Stimulated activated CD8-positive, alpha-beta memory T cell treated with anti-CD3 and anti-CD28 coated beads, Interleukin-12 subunit alpha, Interleukin-12 subunit beta, amount 100 ng/mL, for 4 hours (primary cell): ENCODE measurements around the gene BRME1.
"Not testable (repeated sequence)": the region's sequence is repeated elsewhere in the genome, so short reads cannot be mapped to it uniquely, and the experiment has no call there.

Experiments
- DNase-seq: peaks from one replicate; pipeline ENCODE4 v3.0.0-alpha.2; 2020; ENCODE audit warnings: low read depth

BRME1 gene

GRCh38 chr19:13926715-13927114 lies 20.8 kb upstream of the BRME1 start:
- DNase-seq = no peak

DNA sequence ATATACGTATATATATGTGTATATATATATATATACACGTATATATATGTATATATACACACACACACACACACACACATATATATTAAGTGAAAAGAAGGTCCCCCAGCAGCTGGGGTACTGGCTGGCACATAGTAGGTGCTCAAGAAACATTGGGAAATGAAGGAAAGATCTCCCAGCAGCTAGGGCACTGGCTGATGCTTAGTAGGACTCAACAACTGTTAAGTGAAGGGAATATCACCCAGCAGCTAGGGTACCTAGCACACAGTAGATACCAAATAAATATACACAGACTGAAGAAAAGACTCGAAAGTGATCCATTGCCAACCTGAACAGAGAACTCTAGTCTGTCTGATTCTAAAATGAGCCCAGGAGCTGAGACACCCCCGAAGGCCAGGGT lies 20.1 kb upstream of the BRME1 start:
- no peak for DNase-seq

GRCh38 chr19:13923194-13923987 lies 17.5 kb upstream of the BRME1 start:
- DNase-seq = no peak

- DNase-seq = not testable (repeated sequence)
Observed at GRCh38 chr19:13922118-13922517, 16.2 kb upstream of the BRME1 start.

DNA sequence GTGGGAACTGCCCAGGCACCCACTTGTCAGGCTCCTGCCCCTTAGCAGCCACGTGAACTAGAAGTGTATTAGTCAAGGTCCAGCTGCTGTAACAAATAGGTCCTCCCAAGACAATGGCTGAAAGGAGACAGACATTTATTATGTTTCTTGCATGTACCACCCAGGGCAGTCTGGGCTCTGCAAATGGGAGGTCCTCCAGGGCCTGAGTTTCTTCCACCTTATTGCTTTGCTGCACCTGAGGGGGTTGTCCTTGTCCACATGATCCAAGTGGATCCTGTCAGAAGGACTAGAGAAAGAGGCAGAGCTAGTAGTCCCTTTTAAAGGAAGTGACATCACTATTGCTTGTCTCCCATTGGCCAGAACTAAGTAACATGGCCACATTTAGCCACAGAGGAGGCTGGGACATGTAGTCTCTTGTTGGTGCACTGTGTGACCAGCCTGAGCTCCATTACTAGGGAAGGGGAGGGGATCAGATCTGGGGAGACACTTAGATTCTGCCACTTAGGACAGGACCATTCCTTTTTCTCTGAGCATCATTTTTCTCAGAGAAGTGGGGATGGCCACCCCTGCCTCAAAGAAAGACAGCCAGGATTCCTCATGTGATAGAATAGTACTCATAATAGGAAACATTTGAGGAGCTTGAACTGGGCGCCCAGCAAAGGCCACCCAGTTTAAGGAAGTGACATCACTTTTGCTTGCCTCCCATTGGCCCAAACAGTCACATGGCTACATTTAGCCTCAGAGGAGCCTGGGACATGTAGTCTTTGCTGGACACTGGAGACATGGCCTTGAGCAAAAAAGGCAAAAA lies 15.2 kb upstream of the BRME1 start:
- DNase-seq = no peak

- DNase-seq = no peak
Observed at GRCh38 chr19:13920524-13920923, 14.6 kb upstream of the BRME1 start.

DNA sequence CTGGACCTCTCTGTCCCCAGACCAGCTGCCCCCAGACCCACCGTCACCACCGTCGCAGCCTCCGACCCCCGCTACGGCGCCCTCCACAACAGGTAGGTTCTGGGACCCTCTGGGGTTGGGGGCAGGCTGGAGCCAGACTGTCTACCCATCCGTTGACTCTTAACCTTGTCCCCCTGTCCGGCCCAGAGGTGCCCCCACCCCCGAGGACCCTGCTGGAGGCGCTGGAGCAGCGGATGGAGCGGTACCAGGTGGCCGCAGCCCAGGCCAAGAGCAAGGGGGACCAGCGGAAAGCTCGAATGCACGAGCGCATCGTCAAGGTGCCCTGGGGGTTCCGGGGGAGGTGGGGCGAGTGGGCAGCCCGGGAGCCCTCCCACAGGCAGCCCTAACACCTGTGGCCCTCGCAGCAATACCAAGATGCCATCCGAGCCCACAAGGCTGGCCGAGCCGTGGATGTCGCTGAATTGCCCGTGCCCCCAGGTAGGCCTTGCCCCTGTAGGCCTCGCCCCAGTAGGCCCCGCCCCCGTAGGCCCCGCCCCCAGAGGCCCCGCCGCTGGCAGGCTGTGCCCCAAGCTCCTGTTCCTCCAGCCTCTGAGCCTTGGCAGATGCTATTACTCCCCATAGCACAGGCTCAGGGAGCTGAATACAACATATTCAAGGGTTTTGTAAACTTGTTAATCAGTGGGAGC lies 13.0 kb upstream of the BRME1 start:
- no peak for DNase-seq

- DNase-seq = no peak
Observed at GRCh38 chr19:13917888-13918406, 12.0 kb upstream of the BRME1 start.

GRCh38 chr19:13914777-13915176 lies 8.9 kb upstream of the BRME1 start:
- no peak for DNase-seq

GRCh38 chr19:13913352-13913751 lies 7.4 kb upstream of the BRME1 start:
- DNase-seq = no peak

DNA sequence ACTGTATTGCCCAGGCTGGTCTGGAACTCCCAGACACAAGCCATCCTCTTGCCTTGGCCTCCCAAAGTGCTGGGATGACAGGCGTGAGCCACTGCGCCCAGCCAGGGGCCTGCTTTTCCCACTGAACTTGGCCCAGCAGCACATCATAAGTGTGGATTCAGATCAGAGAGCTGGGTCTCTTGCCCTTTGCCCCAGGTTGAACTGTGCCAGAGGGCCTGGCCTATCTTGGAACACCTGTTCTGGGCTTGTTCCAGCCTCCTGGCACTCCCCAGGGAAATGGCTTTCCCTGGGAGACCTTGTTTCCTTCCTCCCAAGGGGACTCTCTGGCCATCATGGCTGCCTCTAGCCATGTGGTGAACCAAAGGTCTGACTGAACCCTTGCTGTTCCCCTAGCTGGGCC lies 3.5 kb upstream of the BRME1 start:
- no peak for DNase-seq

DNA sequence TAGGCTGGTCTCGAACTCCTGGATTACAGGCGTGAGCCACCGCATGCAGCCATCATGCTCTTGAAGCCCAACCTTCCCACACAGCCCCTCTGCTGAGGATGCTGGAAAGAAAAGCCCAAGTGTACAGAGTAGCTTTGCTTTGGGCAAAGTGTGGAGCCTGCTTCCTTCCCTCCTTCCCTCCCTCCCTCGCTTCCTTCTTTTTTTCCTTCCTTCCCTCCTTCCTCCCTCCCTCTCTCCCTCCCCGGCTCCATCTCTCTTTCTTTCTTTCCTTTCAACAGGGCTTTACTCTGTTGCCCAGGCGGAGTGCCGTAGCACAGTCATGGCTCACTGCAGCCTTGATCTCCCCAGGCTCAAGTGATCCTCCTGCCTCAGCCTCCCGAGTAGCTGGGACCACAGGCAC lies 2.8 kb upstream of the BRME1 start:
- no peak for DNase-seq

DNA sequence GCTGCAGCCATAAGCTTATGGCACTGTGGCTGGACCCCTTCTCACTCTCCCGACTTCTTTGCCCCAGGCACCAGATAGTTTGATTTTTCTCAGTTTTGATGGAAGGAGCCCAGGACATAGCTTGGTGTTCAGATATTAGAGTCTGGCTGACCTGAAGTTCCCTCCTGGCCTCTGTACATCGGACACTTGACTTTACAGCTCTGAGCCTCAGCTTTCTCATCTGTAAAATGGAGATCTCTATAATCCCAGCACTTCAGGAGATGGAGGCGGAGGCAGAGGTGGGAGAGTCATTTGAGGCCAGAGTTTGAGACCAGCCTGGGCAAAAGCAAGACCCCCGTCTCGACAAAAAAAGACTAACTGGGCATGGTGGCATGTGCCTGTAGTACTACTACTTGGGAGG lies 993 bp upstream of the BRME1 start:
- no peak for DNase-seq

GRCh38 chr19:13906521-13906904 lies 596 bp upstream of the BRME1 start:
- DNase-seq = no peak

DNA sequence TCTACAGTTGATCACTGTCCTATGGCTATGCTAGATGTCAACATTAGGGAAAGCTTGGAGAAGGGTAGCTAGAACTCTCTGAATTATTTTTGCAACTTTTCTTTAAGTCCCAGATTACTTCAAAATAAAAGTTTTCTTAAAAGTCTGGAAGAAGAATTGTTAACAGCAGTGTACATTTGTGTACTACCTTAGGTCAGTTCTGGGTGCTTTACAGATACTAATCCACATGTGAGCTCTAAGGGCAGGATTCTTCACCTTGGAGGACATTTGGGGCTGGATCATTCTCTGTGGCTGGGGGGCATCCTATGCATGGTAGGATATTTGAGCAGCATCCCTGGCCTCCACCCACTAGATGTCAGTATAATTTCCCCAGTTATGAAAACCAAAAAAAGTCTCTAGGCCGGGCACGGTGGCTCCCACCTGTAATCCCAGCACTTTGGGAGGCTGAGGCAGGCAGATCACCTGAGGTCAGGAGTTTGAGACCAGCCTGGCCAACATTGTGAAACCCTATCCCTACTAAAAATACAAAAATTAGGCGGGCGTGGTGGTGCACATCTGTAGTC lies 2.8 kb downstream of the BRME1 start:
- no peak for DNase-seq

- DNase-seq = no peak
Observed at GRCh38 chr19:13899912-13900584, 5.9 kb downstream of the BRME1 start.

DNA sequence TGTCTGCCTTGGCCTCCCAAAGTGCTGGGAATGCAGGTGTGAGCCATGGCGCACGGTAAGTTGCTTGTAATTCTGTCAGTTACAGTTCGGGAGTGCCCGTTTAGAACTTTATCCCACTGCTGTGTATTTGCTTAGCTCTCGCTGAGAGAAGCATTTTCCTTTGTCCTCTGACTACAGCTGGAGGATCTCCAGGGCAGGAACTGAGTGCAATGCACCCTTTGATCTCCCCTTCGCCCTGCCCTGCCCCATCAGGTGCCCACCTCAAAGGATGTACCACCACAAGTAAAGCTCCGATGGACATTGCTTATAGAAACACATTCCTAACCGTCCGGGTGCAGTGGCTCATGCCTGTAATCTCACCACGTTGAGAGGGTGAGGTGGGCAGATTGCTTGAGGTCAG lies 6.5 kb downstream of the BRME1 start:
- no peak for DNase-seq

GRCh38 chr19:13896227-13896626 lies 9.7 kb downstream of the BRME1 start:
- DNase-seq = no peak

DNA sequence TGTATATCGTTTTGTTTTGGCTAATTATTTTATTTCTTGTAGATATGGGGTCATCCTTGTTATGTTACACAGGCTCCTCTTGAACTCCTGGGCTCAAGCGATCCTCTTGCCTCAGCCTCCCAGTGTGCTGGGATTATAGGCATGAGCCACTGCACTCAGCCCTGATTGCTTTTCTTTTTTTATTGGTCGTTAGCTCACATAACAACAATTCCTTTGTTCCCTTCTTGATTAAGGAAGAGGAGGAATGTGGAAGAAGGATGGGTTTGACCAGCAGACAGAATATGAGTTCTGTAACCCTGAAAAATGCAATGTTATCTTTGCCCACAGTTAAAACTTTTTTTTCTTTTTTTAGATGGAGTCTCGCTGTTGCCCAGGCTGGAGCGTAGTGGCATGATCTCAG lies 11.4 kb downstream of the BRME1 start:
- DNase-seq = no peak

GRCh38 chr19:13892870-13893269 lies 13.0 kb downstream of the BRME1 start:
- no peak for DNase-seq

- DNase-seq = no peak
Observed at GRCh38 chr19:13890136-13890535, 15.8 kb downstream of the BRME1 start.

DNA sequence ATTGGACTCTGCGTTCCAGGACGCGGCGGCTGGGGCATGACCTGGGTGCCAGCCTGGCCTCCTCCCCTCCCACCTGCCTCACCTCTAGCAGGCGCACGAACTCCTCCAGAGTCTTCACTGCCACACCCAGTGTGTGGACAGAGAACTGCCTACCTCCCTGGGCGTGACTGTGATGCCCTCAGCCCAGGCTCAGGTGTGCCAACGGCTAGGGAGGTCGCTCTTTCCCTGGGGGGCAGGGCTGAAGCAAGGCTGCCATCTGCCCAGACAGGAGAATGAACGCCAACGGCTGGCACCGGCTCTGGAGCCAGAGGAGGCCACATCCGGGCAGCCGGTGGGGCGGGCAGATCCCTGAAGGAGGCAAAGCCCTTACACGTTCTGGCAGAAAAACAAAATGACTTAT lies 17.6 kb downstream of the BRME1 start:
- DNase-seq = no peak
